ENCODE data around the gene TBC1D9B. TPM values are rescaled to one million over a fixed set of nuclear protein-coding genes. Genes with fewer than 3 reads are reported as not detected.

The TBC1D9B gene
- total RNA-seq, 2 experiments from 2014 or later: 92.4 to 94.6 TPM

DNA sequence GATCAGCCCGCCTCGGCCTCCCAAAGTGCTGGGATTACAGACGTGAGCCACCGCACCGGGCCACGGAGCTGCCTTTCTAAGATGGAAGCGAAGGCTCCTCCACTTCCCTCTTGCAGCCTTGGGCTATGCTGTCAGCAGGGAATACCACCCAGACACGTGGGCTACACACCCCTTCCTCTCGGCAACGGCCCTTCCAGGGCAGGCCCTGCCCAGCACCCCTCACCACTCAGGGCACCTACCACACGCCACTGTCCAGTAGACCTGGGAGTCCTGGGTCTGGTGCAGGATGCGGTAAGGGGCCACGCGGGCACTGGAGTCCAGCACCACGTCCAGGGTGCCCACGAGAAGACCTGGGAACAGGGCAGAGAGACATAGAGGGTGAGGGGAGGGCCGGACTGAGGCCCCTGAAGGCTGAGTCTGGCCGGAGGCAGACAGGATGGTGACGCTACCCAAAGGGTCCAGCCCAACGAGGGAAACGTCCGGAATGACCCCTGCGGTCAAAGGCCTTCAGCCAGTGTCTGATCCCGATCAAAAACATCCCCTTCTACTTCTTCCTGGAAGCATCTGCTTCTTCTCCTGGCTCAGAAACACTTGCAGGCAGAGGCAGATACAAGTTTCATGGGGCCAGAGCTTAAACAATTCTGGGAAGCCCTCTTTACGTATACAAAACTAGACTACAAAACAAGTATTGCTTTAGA is 3.1 kb downstream of the TBC1D9B start:
- POLR2A ChIA-PET: no interaction called here
- intact Hi-C loops (cut with micrococcal nuclease): no loop called here
- no peak for DNase-seq
- Mint-ChIP-seq H3K9me3 (no peaks in the 10 kb centered on the region), H3K36me3 (ENCODE audit: low read depth) (peaks cover 17% of the 10 kb centered on the region), H3K27me3 (no peaks in the 10 kb centered on the region), H3K27ac (no peak overlapping the region), H3K4me3 (no peak overlapping the region), H3K4me1 (ENCODE audit: low read depth) (peaks cover 14% of the 10 kb centered on the region)
- TF ChIP-seq, protein P1, sequence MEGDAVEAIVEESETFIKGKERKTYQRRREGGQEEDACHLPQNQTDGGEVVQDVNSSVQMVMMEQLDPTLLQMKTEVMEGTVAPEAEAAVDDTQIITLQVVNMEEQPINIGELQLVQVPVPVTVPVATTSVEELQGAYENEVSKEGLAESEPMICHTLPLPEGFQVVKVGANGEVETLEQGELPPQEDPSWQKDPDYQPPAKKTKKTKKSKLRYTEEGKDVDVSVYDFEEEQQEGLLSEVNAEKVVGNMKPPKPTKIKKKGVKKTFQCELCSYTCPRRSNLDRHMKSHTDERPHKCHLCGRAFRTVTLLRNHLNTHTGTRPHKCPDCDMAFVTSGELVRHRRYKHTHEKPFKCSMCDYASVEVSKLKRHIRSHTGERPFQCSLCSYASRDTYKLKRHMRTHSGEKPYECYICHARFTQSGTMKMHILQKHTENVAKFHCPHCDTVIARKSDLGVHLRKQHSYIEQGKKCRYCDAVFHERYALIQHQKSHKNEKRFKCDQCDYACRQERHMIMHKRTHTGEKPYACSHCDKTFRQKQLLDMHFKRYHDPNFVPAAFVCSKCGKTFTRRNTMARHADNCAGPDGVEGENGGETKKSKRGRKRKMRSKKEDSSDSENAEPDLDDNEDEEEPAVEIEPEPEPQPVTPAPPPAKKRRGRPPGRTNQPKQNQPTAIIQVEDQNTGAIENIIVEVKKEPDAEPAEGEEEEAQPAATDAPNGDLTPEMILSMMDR (IDR thresholded peaks at IDR 0.05): no peak
- ATAC-seq: no peak
- CTCF ChIA-PET: interaction anchor here (3.2 kb wide), 1 partner anchor 142 kb away, joined by 12 read pairs; no protein-coding TSS in a partner anchor

DNA sequence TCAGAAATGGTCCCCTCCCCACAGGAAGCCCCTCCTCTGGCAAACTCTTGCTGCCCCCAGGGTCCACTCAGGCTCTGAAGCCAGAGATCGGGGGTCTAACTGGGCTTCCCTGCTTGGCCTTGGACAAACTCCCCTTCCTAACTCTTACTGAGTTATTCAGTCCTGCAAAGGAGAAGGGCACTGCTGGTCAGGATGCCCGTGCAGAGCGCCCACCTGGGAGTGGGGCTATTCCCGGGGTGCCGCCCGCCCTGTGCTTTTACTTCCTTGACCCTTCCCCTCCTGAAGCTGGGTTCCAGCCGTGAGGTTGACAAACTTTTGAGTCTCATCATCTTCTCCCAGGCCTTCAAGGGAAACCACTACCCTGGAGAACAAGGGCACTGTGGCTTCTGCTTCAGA is 4.9 kb downstream of the TBC1D9B start:
- Mint-ChIP-seq H3K4me3 (no peak overlapping the region), H3K36me3 (ENCODE audit: low read depth) (peaks cover 26% of the 10 kb centered on the region), H3K4me1 (ENCODE audit: low read depth) (peaks cover 12% of the 10 kb centered on the region), H3K27ac (no peak overlapping the region), H3K9me3 (no peaks in the 10 kb centered on the region), H3K27me3 (no peaks in the 10 kb centered on the region)
- POLR2A ChIA-PET: no interaction called here
- CTCF ChIA-PET: no interaction called here
- ATAC-seq: no peak
- intact Hi-C loops (cut with micrococcal nuclease): no loop called here
- TF ChIP-seq, protein P1 (IDR thresholded peaks at IDR 0.05): no peak
- DNase-seq: no peak

DNA sequence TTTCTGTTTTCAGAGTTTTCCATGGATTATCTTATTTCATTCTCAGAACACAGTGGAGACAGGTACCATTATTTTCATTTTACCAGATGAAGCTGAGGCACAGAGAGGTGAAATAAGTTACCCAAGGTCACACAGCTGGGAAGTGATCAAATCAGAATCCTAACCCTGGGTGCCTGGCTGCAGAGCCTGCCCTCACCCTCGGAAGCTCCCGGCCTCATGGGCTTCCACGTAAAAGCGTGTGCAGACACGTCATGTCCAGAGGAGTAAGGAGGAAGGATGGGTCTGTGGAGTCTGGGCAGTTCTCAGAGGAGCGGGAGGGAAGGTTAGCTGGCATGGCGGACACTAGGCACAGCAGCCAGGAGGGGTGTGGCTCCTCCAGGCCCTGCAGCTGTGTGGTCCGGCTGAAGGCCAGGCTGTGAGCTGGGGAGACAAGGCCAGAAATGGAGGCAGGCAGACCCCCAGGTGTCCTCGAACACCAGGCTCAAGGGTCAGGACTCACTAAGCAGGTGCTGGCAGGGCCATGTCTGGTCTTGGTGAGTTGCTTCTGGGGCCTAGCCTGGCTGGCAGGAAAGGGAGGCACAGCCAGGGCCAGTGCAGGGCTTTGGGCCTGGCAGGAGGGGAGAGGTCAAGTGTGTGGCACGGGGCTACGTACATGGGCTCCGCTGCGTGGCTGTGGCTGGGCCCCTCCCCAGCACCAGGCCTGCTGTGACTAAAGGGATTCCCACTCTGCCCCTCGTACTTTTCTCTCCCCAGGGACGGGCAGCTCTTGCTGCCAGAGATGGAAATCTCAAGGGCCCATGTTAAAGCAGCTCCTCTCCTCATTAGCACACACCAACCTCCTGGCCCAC is 5.6 kb downstream of the TBC1D9B start:
- no peak overlapping the region for H3K4me3 Mint-ChIP-seq
- H3K36me3 Mint-ChIP-seq (ENCODE audit: low read depth): peaks cover 30% of the 10 kb centered on the region
- TF ChIP-seq, protein P1 (IDR thresholded peaks at IDR 0.05): no peak
- ChIA-PET POLR2A (no interaction called here), CTCF (interaction anchor here (0.8 kb wide), 1 partner anchor 30 kb away, joined by 3 read pairs; no protein-coding TSS in a partner anchor)
- peaks cover 12% of the 10 kb centered on the region for H3K4me1 Mint-ChIP-seq (ENCODE audit: low read depth)
- DNase-seq (no peak), ATAC-seq (no peak)
- H3K9me3 Mint-ChIP-seq: no peaks in the 10 kb centered on the region
- H3K27ac Mint-ChIP-seq: no peak overlapping the region
- intact Hi-C loops (cut with micrococcal nuclease): no loop called here
- no peaks in the 10 kb centered on the region for H3K27me3 Mint-ChIP-seq

DNA sequence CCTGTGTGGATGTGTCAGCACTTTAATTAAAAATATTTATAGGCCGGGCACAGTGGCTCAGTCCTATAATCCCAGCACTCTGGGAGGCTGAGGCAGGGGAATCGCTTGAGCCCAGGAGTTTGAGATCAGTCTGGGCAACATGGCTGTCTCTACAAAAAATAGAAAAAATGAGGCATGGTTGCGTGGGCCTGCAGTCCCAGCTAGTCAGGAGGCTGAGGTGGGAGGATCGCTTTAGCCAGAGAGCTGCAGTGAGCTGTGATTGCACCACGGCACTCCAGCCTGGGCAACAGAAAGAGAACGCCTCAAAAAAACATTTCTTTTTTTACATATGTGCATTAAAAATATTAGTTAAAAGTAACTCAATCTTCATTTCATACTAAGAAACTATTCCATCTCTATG is 6.2 kb downstream of the TBC1D9B start:
- Mint-ChIP-seq H3K27me3 (no peaks in the 10 kb centered on the region), H3K4me1 (ENCODE audit: low read depth) (peaks cover 9% of the 10 kb centered on the region), H3K9me3 (no peaks in the 10 kb centered on the region), H3K27ac (no peak overlapping the region), H3K4me3 (no peak overlapping the region), H3K36me3 (ENCODE audit: low read depth) (peaks cover 30% of the 10 kb centered on the region)
- CTCF ChIA-PET: interaction anchor here (0.8 kb wide), 1 partner anchor 29 kb away, joined by 3 read pairs; no protein-coding TSS in a partner anchor
- ATAC-seq: no peak
- no peak for DNase-seq
- intact Hi-C loops (cut with micrococcal nuclease): no loop called here
- POLR2A ChIA-PET: no interaction called here
- TF ChIP-seq, protein P1 (IDR thresholded peaks at IDR 0.05): no peak

DNA sequence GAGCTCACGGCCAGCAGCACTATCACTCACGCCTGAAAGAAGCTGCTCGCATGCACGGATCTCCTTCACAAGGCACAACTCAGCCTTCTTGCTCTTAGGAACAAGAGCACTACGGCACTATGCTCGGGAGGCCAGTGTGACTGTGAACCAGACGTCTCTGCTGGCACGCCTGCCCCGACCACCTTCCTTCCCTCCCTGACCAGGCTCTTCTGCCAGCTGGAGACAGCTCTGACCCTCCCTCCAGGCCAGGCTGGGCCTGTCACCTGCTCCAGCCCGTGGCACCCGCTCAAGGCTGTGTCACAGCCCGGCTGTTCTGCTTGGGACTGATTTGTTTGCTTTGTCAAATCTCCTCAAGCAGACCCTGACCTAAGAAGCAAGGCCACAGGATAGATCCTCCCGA is 7.0 kb downstream of the TBC1D9B start:
- H3K9me3 Mint-ChIP-seq: no peaks in the 10 kb centered on the region
- DNase-seq (no peak), ATAC-seq (no peak)
- CTCF ChIA-PET: no interaction called here
- peaks cover 4% of the 10 kb centered on the region for H3K4me1 Mint-ChIP-seq (ENCODE audit: low read depth)
- POLR2A ChIA-PET: no interaction called here
- TF ChIP-seq, protein P1 (IDR thresholded peaks at IDR 0.05): no peak
- no peaks in the 10 kb centered on the region for H3K27me3 Mint-ChIP-seq
- intact Hi-C loops (cut with micrococcal nuclease): no loop called here
- no peak overlapping the region for H3K27ac Mint-ChIP-seq
- H3K4me3 Mint-ChIP-seq: no peak overlapping the region
- peaks cover 26% of the 10 kb centered on the region for H3K36me3 Mint-ChIP-seq (ENCODE audit: low read depth)
